Measurements from ENCODE around the gene PROSER1. TPM values are rescaled to one million over a fixed set of nuclear protein-coding genes. Genes with fewer than 3 reads are reported as not detected.

The PROSER1 gene
- total RNA-seq, 4 donors from 2014 or later, result 18.3 to 85.9 (median 28.2) TPM

DNA sequence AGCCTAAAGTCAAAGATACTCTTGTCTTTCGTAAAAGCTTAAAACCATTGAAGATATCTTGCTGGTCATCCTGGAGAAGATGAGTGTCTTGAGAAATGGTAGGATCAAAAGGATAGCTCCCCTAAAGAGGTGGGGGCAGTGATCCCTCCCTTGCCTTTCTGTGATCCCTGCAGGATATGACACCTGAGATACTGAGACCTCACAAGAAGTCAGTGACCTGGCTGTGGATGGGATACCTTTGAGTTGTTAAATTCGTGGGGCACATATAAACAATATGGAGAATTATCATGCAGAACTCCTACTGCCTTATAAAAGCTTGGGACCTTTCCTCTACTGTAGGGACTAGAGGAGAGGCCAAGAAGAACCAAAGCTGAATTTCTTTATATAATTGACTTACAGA lies 68.7 kb downstream of the PROSER1 start:
- Histone ChIP-seq H3K4me3 (no peak overlapping the region), H3K27me3 (no peaks in the 10 kb centered on the region), H3K27ac (no peak overlapping the region), H3K9me3 (no peaks in the 10 kb centered on the region), H3K36me3 (no peaks in the 10 kb centered on the region), H3K4me1 (no peaks in the 10 kb centered on the region)
- DNase-seq (ENCODE audit: low spot score in 2 of 2), result no peak
- TF ChIP-seq POLR2AphosphoS5 (IDR thresholded peaks at IDR 0.05), result no peak
- TF ChIP-seq EP300 (IDR thresholded peaks at IDR 0.05), result no peak
- WGBS, result 72% methylated on average over 2 of the region's 2 CpGs

GRCh38 chr13:38967446-38967845 lies 70.4 kb downstream of the PROSER1 start:
- no peak for DNase-seq (ENCODE audit: low spot score in 2 of 2)
- TF ChIP-seq POLR2A (IDR thresholded peaks at IDR 0.05) (no peak), EP300 (IDR thresholded peaks at IDR 0.05) (no peak), POLR2AphosphoS5 (IDR thresholded peaks at IDR 0.05) (no peak)
- TF ChIP-seq, protein P1, sequence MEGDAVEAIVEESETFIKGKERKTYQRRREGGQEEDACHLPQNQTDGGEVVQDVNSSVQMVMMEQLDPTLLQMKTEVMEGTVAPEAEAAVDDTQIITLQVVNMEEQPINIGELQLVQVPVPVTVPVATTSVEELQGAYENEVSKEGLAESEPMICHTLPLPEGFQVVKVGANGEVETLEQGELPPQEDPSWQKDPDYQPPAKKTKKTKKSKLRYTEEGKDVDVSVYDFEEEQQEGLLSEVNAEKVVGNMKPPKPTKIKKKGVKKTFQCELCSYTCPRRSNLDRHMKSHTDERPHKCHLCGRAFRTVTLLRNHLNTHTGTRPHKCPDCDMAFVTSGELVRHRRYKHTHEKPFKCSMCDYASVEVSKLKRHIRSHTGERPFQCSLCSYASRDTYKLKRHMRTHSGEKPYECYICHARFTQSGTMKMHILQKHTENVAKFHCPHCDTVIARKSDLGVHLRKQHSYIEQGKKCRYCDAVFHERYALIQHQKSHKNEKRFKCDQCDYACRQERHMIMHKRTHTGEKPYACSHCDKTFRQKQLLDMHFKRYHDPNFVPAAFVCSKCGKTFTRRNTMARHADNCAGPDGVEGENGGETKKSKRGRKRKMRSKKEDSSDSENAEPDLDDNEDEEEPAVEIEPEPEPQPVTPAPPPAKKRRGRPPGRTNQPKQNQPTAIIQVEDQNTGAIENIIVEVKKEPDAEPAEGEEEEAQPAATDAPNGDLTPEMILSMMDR (IDR thresholded peaks at IDR 0.05), result no peak
- Histone ChIP-seq H3K36me3 (no peaks in the 10 kb centered on the region), H3K4me3 (no peak overlapping the region), H3K9me3 (no peaks in the 10 kb centered on the region), H3K27me3 (no peaks in the 10 kb centered on the region), H3K27ac (no peak overlapping the region), H3K4me1 (no peaks in the 10 kb centered on the region)
- WGBS, result 25% methylated on average over 2 of the region's 2 CpGs

DNA sequence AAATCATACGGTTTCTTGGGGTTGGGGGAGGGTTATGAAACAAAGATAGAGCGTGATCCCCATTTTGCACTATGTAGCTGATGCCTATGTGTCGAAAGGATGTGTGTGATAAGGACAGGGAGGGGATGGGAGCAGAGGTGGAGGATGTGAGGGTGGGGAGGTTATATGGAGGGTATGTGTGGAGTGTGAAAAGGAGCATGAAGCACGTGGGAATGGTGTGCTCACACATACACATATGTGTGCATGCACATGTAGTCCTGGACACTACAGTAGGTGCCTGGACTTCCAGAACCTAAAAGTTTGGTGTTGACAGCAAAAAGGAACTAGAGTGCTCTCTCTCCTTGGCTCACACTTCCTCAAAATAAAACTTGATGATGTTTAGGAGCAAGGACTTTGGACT lies 72.6 kb downstream of the PROSER1 start:
- no peak overlapping the region for H3K4me3 ChIP-seq
- H3K27me3 ChIP-seq, result no peaks in the 10 kb centered on the region
- H3K9me3 ChIP-seq, result no peaks in the 10 kb centered on the region
- no peak for DNase-seq (ENCODE audit: low spot score in 2 of 2)
- no peak for TF ChIP-seq EP300 (IDR thresholded peaks at IDR 0.05)
- TF ChIP-seq, protein P1 (IDR thresholded peaks at IDR 0.05), result no peak
- no peak for TF ChIP-seq POLR2A (IDR thresholded peaks at IDR 0.05)
- TF ChIP-seq POLR2AphosphoS5 (IDR thresholded peaks at IDR 0.05), result no peak
- 84% methylated on average over 4 of the region's 4 CpGs for WGBS
- no peaks in the 10 kb centered on the region for H3K4me1 ChIP-seq
- H3K36me3 ChIP-seq, result no peaks in the 10 kb centered on the region
- H3K27ac ChIP-seq, result no peak overlapping the region

DNA sequence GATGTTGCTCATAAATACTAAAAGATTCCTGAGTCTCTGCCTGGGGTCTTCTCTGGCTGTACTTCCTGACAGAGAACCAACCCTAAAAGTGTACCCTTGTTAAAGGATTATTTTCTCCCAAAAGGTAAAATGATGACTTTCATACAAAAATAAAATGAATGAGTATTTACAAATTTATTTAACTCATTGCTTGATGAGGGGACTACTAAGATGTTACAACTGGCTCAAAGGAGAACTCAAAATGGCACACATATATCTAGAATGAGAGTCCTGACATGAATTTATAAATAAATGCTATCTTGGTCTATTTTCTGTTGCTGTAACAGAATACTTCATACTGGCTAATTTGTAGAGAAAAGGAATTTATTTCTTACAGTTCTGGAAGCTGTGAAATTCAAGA lies 77.7 kb downstream of the PROSER1 start:
- H3K4me3 ChIP-seq, result no peak overlapping the region
- TF ChIP-seq EP300 (IDR thresholded peaks at IDR 0.05), result no peak
- TF ChIP-seq, protein P1 (IDR thresholded peaks at IDR 0.05), result no peak
- TF ChIP-seq POLR2AphosphoS5 (IDR thresholded peaks at IDR 0.05), result no peak
- no peak for TF ChIP-seq POLR2A (IDR thresholded peaks at IDR 0.05)
- no peaks in the 10 kb centered on the region for H3K36me3 ChIP-seq
- no peaks in the 10 kb centered on the region for H3K9me3 ChIP-seq
- H3K27ac ChIP-seq, result no peak overlapping the region
- H3K27me3 ChIP-seq, result no peaks in the 10 kb centered on the region
- no peaks in the 10 kb centered on the region for H3K4me1 ChIP-seq
- no peak for DNase-seq (ENCODE audit: low spot score in 2 of 2)

Other genes starting within 250 kb of the PROSER1 start
- not detected for gene STOML3, start 47.3 kb downstream of the PROSER1 start, total RNA-seq
- gene NHLRC3, start 367 bp upstream of the PROSER1 start, total RNA-seq, result 10 to 100 TPM in 2 of 4 donors, 1 to 10 TPM in 2; 5.9 to 24.5 (median 11.1) TPM